ENCODE measurements around the gene PPEF2.

The PPEF2 gene

GRCh38 chr4:75831856-75832405 lies 70.3 kb downstream of the PPEF2 start:
- DNase-seq = no peak

- DNase-seq = no peak
These were observed 71.3 kb downstream of the PPEF2 start for GRCh38 chr4:75830906-75831305.

GRCh38 chr4:75823812-75824211 lies 78.4 kb downstream of the PPEF2 start:
- no peak for DNase-seq

- DNase-seq = no peak
These were observed 79.8 kb downstream of the PPEF2 start for GRCh38 chr4:75822416-75822815.

- DNase-seq = no peak
These were observed 80.3 kb downstream of the PPEF2 start for GRCh38 chr4:75821966-75822365.

GRCh38 chr4:75821216-75821615 lies 81.0 kb downstream of the PPEF2 start:
- no peak for DNase-seq

GRCh38 chr4:75820676-75821075 lies 81.6 kb downstream of the PPEF2 start:
- DNase-seq = no peak

GRCh38 chr4:75820197-75820596 lies 82.1 kb downstream of the PPEF2 start:
- DNase-seq = no peak

- no peak for DNase-seq
These were observed 83.1 kb downstream of the PPEF2 start for GRCh38 chr4:75819121-75819520.

GRCh38 chr4:75817901-75818300 lies 84.4 kb downstream of the PPEF2 start:
- no peak for DNase-seq

Data from activated CD4-positive, alpha-beta T cell treated with anti-CD3 and anti-CD28 coated beads, Interleukin-10, Interleukin-2, amounts not matched to agents 100 ng/mL and 50 ng/mL, durations not matched to agents 16 hours and 8 hours (primary cell).